HFF-Myc (cell line): Measurements from ENCODE around the gene CAPN5.
"Not testable (repeated sequence)": the region's sequence is repeated elsewhere in the genome, so short reads cannot be mapped to it uniquely, and the experiment has no call there.

ENCODE experiments used
- DNase-seq: peaks from one replicate; pipeline ENCODE4 v3.0.0-alpha.2; 2011; ENCODE audit warnings: low read depth; ENCODE audit errors: extremely low read depth
- H3K4me3 ChIP-seq: replicated peaks from 2 replicates; pipeline ENCODE4 v1.5.1; 2011; ENCODE audit warnings: low read depth, mild to moderate bottlenecking, control low read depth, low read length
- CTCF ChIP-seq: IDR thresholded peaks from 2 replicates; pipeline ENCODE4 v1.5.1; 2012; ENCODE audit warnings: mild to moderate bottlenecking, low read depth, low read length, control low read depth; ENCODE audit errors: missing control alignments

CAPN5 gene

GRCh38 chr11:77042111-77042726 lies 24.6 kb upstream of the CAPN5 start:
- DNase-seq, result no peak
- no peak for TF ChIP-seq CTCF
- no peak overlapping the region for H3K4me3 ChIP-seq

GRCh38 chr11:77044356-77044755 lies 22.4 kb upstream of the CAPN5 start:
- DNase-seq, result no peak
- TF ChIP-seq CTCF, result no peak
- H3K4me3 ChIP-seq, result no peak overlapping the region

- no peak for TF ChIP-seq CTCF
- DNase-seq, result no peak
These were observed 21.9 kb upstream of the CAPN5 start for GRCh38 chr11:77044886-77045285.

GRCh38 chr11:77046060-77046501 lies 20.7 kb upstream of the CAPN5 start:
- no peak for DNase-seq
- TF ChIP-seq CTCF, result peak; percentile 87
- no peak overlapping the region for H3K4me3 ChIP-seq

More at GRCh38 chr11:77044886-77045285, 21.9 kb upstream of the CAPN5 start:
- no peak overlapping the region for H3K4me3 ChIP-seq

- H3K4me3 ChIP-seq, result peak overlapping the region; percentile 38
- TF ChIP-seq CTCF, result peak; percentile 58
- peak; percentile 95 for DNase-seq
These were observed 19.5 kb upstream of the CAPN5 start for GRCh38 chr11:77047007-77047927.

- not testable (repeated sequence) for DNase-seq
These were observed 18.8 kb upstream of the CAPN5 start for GRCh38 chr11:77047928-77048446.

GRCh38 chr11:77049026-77049425 lies 17.7 kb upstream of the CAPN5 start:
- TF ChIP-seq CTCF, result no peak
- no peak for DNase-seq
- no peak overlapping the region for H3K4me3 ChIP-seq

More at GRCh38 chr11:77047928-77048446, 18.8 kb upstream of the CAPN5 start:
- H3K4me3 ChIP-seq, result not testable (repeated sequence)
